ENCODE data around the gene TNK1.

Gene TNK1

DNA sequence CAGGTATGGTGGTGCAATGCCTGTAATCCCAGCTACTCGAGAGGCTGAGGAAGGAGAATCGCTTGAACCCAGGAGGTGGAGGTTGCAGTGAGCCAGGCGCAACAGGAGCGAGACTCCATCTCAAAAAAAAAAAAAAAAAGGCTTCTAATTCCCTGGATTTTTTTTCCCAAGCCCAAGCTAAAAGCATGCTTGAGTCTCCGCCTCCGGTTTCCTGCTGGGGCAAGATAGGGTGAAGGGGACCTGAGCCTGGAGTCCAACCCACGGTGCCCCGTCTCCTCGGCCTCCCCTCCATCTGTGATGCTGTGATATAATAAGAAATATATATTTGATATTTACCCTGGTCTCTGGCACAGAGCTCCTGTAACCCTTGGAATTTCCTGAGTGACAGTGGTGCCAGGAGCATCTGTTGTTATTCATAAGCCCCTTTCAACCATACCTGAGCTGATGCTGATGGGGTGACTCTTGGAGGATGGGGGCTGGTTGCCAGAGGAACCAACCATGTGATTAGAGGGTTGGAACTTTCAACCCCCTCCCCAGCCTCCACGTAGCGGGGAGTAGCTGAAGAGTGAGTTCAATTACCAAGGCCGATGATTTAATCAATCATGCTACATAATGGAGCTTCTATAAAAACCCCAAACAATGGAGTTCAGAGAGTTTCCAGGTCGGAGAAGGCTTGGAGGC, 12.8 kb upstream of the TNK1 start:
- TF ChIP-seq TAF1 (IDR thresholded peaks at IDR 0.05; ENCODE audit: low read depth) (no peak), YY1 (IDR thresholded peaks at IDR 0.05; ENCODE audit: low read depth) (no peak), ZBTB7A (IDR thresholded peaks at IDR 0.05; ENCODE audit: low read depth) (no peak), EGR1 (IDR thresholded peaks at IDR 0.05) (no peak), RAD21 (IDR thresholded peaks at IDR 0.05; ENCODE audit: low read depth) (no peak), EP300 (IDR thresholded peaks at IDR 0.05; ENCODE audit: borderline replicate concordance) (no peak), CEBPB (IDR thresholded peaks at IDR 0.05) (no peak), TEAD4 (IDR thresholded peaks at IDR 0.05) (no peak)
- TF ChIP-seq, protein P1, sequence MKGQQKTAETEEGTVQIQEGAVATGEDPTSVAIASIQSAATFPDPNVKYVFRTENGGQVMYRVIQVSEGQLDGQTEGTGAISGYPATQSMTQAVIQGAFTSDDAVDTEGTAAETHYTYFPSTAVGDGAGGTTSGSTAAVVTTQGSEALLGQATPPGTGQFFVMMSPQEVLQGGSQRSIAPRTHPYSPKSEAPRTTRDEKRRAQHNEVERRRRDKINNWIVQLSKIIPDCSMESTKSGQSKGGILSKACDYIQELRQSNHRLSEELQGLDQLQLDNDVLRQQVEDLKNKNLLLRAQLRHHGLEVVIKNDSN (IDR thresholded peaks at IDR 0.05): no peak
- TF ChIP-seq, protein P2, sequence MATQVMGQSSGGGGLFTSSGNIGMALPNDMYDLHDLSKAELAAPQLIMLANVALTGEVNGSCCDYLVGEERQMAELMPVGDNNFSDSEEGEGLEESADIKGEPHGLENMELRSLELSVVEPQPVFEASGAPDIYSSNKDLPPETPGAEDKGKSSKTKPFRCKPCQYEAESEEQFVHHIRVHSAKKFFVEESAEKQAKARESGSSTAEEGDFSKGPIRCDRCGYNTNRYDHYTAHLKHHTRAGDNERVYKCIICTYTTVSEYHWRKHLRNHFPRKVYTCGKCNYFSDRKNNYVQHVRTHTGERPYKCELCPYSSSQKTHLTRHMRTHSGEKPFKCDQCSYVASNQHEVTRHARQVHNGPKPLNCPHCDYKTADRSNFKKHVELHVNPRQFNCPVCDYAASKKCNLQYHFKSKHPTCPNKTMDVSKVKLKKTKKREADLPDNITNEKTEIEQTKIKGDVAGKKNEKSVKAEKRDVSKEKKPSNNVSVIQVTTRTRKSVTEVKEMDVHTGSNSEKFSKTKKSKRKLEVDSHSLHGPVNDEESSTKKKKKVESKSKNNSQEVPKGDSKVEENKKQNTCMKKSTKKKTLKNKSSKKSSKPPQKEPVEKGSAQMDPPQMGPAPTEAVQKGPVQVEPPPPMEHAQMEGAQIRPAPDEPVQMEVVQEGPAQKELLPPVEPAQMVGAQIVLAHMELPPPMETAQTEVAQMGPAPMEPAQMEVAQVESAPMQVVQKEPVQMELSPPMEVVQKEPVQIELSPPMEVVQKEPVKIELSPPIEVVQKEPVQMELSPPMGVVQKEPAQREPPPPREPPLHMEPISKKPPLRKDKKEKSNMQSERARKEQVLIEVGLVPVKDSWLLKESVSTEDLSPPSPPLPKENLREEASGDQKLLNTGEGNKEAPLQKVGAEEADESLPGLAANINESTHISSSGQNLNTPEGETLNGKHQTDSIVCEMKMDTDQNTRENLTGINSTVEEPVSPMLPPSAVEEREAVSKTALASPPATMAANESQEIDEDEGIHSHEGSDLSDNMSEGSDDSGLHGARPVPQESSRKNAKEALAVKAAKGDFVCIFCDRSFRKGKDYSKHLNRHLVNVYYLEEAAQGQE (IDR thresholded peaks at IDR 0.05; ENCODE audit: low read depth): no peak

DNA sequence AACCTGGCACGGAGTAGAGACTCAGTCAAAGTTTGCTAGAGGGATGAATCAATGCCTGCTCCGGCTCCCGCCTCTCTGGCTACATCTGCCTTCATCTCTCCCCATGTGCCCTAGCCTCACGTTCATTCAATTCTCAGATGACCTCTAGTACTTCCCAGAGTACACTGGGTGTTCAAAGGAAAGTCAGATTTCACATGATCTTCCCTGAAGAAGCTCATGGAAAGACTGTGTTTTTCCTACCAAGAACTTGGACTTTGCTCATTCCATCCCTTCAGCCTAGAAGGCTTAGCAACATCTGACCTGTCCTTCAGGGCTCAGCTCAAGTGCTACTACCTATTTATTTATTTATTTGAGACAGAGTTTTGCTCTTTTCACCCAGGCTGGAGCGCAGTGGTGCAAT, 11.1 kb upstream of the TNK1 start:
- no peak for TF ChIP-seq CEBPB (IDR thresholded peaks at IDR 0.05)
- no peak for TF ChIP-seq EGR1 (IDR thresholded peaks at IDR 0.05)
- no peak for TF ChIP-seq YY1 (IDR thresholded peaks at IDR 0.05; ENCODE audit: low read depth)
- no peak for TF ChIP-seq FOXM1 (IDR thresholded peaks at IDR 0.05; ENCODE audit: borderline replicate concordance, low read depth)
- no peak for TF ChIP-seq TAF1 (IDR thresholded peaks at IDR 0.05; ENCODE audit: low read depth)

DNA sequence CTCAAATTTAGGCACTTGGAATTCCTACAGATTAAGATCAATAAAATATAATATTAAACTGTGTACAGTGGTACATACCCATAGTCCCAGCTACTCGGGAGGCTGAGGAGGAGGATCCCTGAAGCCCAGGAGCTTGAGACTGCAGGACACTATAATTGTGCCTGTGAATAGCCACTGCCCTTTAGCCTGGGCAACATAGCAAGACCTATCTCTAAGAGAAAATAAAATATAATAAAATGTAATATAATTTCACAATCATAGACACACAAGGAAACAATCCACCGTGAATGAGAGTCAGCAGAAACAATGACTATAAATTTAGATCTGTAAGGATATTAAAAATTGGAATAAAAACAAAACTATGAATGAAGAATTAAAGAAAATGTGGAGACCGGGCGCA, 10.0 kb upstream of the TNK1 start:
- TF ChIP-seq RAD21 (IDR thresholded peaks at IDR 0.05; ENCODE audit: low read depth): no peak
- no peak for TF ChIP-seq EGR1 (IDR thresholded peaks at IDR 0.05)
- no peak for TF ChIP-seq CREB1 (IDR thresholded peaks at IDR 0.05; ENCODE audit: low read depth)
- no peak for TF ChIP-seq TCF12 (IDR thresholded peaks at IDR 0.05; ENCODE audit: low read depth)
- no peak for TF ChIP-seq YY1 (IDR thresholded peaks at IDR 0.05; ENCODE audit: low read depth)
- no peak for TF ChIP-seq NFIC (IDR thresholded peaks at IDR 0.05)
- TF ChIP-seq, protein P1 (IDR thresholded peaks at IDR 0.05): no peak
- TF ChIP-seq FOXM1 (IDR thresholded peaks at IDR 0.05; ENCODE audit: borderline replicate concordance, low read depth): no peak
- TF ChIP-seq, protein P3, sequence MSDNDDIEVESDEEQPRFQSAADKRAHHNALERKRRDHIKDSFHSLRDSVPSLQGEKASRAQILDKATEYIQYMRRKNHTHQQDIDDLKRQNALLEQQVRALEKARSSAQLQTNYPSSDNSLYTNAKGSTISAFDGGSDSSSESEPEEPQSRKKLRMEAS (IDR thresholded peaks at IDR 0.05): no peak
- no peak for TF ChIP-seq TAF1 (IDR thresholded peaks at IDR 0.05; ENCODE audit: low read depth)
- TF ChIP-seq, protein P2 (IDR thresholded peaks at IDR 0.05; ENCODE audit: low read depth): no peak
- no peak for TF ChIP-seq EP300 (IDR thresholded peaks at IDR 0.05; ENCODE audit: borderline replicate concordance)
- TF ChIP-seq CEBPB (IDR thresholded peaks at IDR 0.05): no peak
- no peak for TF ChIP-seq TEAD4 (IDR thresholded peaks at IDR 0.05)

DNA sequence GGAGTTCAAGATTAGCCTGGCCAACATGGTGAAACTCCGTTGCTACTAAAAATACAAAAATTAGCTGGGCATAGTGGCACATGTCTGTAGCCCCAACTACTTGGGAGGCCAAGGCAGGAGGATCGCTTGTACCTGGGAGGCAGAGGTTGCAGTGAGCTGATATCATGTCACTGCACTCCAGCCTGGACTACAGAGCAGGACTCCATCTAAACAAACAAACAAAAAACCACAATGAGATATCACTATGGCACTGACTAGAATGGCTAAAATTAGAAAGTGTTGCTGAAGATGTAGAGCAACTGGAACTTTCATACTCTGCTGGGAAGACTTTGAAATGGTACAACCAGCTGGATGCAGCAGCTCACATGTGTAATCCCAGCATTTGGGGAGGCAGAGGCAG, 6.5 kb upstream of the TNK1 start:
- TF ChIP-seq YY1 (IDR thresholded peaks at IDR 0.05; ENCODE audit: low read depth) (no peak), TEAD4 (IDR thresholded peaks at IDR 0.05) (no peak), ZBTB7A (IDR thresholded peaks at IDR 0.05; ENCODE audit: low read depth) (no peak), TCF12 (IDR thresholded peaks at IDR 0.05; ENCODE audit: low read depth) (no peak)
- TF ChIP-seq, protein P1 (IDR thresholded peaks at IDR 0.05): no peak

DNA sequence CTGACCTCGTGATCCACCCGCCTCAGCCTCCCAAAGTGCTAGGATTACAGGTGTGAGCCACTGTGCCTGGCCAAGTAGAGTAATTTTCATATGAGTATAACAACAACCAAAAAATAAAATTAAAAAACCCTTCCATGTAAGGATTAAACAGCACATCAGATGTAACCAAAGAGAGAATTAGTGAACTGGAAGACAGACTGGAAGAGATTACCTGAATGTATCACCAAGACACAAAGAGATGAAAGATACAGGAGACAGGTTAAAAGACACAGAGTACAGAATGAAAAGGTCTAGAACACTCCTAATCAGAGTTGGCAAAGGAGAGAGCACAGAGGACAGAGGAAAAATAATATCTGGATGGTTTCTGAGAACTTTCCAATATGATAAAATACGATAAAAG, 1.8 kb upstream of the TNK1 start:
- TF ChIP-seq CREB1 (IDR thresholded peaks at IDR 0.05; ENCODE audit: low read depth) (no peak), FOXM1 (IDR thresholded peaks at IDR 0.05; ENCODE audit: borderline replicate concordance, low read depth) (no peak), TEAD4 (IDR thresholded peaks at IDR 0.05) (no peak)

DNA sequence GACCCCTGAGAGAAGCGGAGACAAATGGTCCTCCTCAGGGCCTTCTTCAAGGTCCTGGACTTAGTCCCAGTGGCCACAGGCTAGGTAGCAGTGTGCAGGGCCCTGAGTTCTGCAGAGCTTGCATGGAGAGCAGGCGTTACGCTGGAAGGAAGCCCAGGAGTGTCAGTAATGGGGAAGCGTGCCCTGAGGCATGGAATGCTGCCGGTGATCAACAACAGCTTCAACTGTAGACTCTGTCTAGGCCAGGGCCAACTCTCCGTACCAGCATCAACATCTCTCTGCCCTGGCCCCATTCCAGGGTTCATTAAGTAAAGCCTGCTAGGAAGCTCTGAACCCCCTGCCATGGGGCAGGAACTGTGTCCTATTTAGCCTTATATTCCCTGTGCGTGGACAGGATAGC, 568 bp upstream of the TNK1 start:
- TF ChIP-seq, protein P1 (IDR thresholded peaks at IDR 0.05): no peak
- TF ChIP-seq TEAD4 (IDR thresholded peaks at IDR 0.05) (no peak), CEBPB (IDR thresholded peaks at IDR 0.05) (no peak), TAF1 (IDR thresholded peaks at IDR 0.05; ENCODE audit: low read depth) (no peak), YY1 (IDR thresholded peaks at IDR 0.05; ENCODE audit: low read depth) (no peak), NFIC (IDR thresholded peaks at IDR 0.05) (peak; percentile 25), CREB1 (IDR thresholded peaks at IDR 0.05; ENCODE audit: low read depth) (no peak), FOXM1 (IDR thresholded peaks at IDR 0.05; ENCODE audit: borderline replicate concordance, low read depth) (no peak)
